OCI-LY3 (cell line): Measurements from ENCODE around the gene STK32C.

Source experiments
- H2AFZ ChIP-seq: fragments of 200-600, 300-600 bp; shearing (Covaris generic); 2 replicates; pipeline ENCODE4 v1.6.0; 2014; ENCODE audit warnings: antibody characterized with exemption, low read depth, low read length
- H3K27ac ChIP-seq: fragments of 200-600, 300-600 bp; sonication (generic); 2 replicates; pipeline ENCODE4 v1.5.1; 2014; ENCODE audit warnings: mild to moderate bottlenecking, low read length, moderate library complexity, mixed read lengths
- H3K27me3 ChIP-seq: fragments of 200-600, 300-600 bp; sonication (generic); 2 replicates; pipeline ENCODE4 v1.6.1; 2014; ENCODE audit warnings: low read depth, low read length, mixed read lengths
- H3K36me3 ChIP-seq: fragments of 200-600, 300-600 bp; sonication (generic); replicated peaks from 2 replicates; pipeline ENCODE3; 2014; ENCODE audit warnings: low read depth, low read length, mixed read lengths
- H3K4me1 ChIP-seq: fragments of 300-600, 200-600 bp; sonication (generic); 2 replicates; pipeline ENCODE4 v1.6.1; 2014; ENCODE audit warnings: low read length, mixed read lengths
- H3K4me2 ChIP-seq: fragments of 200-600, 300-600 bp; sonication (generic); 2 replicates; pipeline ENCODE4 v1.6.1; 2014; ENCODE audit warnings: low read length, mixed read lengths
- H3K4me3 ChIP-seq: fragments of 300-600, 200-600 bp; sonication (generic); 2 replicates; pipeline ENCODE4 v1.5.1; 2014; ENCODE audit warnings: antibody characterized with exemption, mild to moderate bottlenecking, low read length, moderate library complexity
- H3K79me2 ChIP-seq: fragments of 300-600, 200-600 bp; shearing (Covaris generic); 2 replicates; pipeline ENCODE4 v1.6.1; 2014; ENCODE audit warnings: mild to moderate bottlenecking, low read length, mixed read lengths
- H3K9ac ChIP-seq: fragments of 300-600, 200-600 bp; shearing (Covaris generic); 2 replicates; pipeline ENCODE4 v1.6.0; 2014; ENCODE audit warnings: mild to moderate bottlenecking, low read length, moderate library complexity
- H3K9me3 ChIP-seq: fragments of 200-600, 300-600 bp; shearing (Covaris generic); 2 replicates; pipeline ENCODE4 v1.6.1; 2014; ENCODE audit warnings: low read length, mixed read lengths; ENCODE audit not compliant: insufficient read depth
- H4K20me1 ChIP-seq: fragments of 200-600, 300-600 bp; sonication (generic); 2 replicates; pipeline ENCODE4 v1.6.1; 2016; ENCODE audit warnings: low read length, mixed read lengths; ENCODE audit not compliant: insufficient read depth
- EZH2phosphoT487 ChIP-seq: fragments of 200-600 bp; shearing (Covaris generic); IDR thresholded peaks from 2 replicates; pipeline ENCODE4 v1.6.1; 2018; ENCODE audit warnings: antibody characterized with exemption, mixed run types, low read depth
- TF ChIP-seq, protein P1 (sequence below): fragments of 200-600, 300-600 bp; sonication (generic); IDR thresholded peaks from 2 replicates; pipeline ENCODE4 v1.5.1; 2014; ENCODE audit warnings: antibody characterized with exemption, low read length, low read depth

STK32C gene

DNA sequence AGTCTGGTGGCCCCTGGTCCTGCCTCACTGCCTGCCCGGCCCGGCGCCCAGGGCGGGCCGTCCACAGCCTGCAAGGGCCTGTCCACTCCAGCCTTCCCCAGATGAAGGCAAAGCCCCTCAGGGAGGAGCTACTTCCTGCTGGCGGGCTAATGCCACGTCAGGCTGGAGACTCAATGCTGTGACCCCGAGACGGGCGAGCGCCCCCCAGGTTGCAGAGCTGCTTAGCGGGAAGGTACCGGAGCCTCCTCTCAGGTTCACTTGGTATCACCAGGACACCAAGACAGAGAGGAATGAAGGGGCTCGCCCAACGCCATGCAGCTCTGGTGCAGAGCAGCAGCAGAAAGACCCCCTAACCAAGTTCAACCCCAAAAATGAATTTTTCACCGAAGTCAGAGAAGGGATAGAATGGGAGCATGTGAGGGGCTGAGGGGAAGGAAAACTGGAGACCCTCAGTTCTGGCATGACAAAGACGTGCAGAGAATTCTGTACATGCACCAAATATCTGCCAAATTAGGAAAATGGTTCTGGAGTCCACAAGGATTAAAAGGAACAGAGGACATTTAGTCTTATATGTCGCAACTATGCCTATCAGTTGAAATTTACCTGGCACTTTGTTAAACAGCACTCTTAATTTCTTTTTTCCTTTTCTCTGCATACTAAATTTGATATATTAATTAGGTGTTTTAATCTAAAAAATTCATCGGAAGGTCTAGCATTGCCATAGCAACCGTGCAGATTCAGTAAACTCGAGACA is 2.8 kb downstream of the STK32C start:
- H2AFZ ChIP-seq = no peak overlapping the region
- H3K9me3 ChIP-seq = no peaks in the 10 kb centered on the region
- no peaks in the 10 kb centered on the region for H3K36me3 ChIP-seq
- no peak overlapping the region for H3K4me2 ChIP-seq
- no peaks in the 10 kb centered on the region for H3K4me1 ChIP-seq
- no peak overlapping the region for H3K9ac ChIP-seq
- no peak overlapping the region for H3K27ac ChIP-seq
- no peaks in the 10 kb centered on the region for H4K20me1 ChIP-seq
- TF ChIP-seq, protein P1, sequence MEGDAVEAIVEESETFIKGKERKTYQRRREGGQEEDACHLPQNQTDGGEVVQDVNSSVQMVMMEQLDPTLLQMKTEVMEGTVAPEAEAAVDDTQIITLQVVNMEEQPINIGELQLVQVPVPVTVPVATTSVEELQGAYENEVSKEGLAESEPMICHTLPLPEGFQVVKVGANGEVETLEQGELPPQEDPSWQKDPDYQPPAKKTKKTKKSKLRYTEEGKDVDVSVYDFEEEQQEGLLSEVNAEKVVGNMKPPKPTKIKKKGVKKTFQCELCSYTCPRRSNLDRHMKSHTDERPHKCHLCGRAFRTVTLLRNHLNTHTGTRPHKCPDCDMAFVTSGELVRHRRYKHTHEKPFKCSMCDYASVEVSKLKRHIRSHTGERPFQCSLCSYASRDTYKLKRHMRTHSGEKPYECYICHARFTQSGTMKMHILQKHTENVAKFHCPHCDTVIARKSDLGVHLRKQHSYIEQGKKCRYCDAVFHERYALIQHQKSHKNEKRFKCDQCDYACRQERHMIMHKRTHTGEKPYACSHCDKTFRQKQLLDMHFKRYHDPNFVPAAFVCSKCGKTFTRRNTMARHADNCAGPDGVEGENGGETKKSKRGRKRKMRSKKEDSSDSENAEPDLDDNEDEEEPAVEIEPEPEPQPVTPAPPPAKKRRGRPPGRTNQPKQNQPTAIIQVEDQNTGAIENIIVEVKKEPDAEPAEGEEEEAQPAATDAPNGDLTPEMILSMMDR = no peak
- TF ChIP-seq EZH2phosphoT487 = no peak
- no peaks in the 10 kb centered on the region for H3K27me3 ChIP-seq
- no peaks in the 10 kb centered on the region for H3K79me2 ChIP-seq
- H3K4me3 ChIP-seq = no peak overlapping the region

DNA sequence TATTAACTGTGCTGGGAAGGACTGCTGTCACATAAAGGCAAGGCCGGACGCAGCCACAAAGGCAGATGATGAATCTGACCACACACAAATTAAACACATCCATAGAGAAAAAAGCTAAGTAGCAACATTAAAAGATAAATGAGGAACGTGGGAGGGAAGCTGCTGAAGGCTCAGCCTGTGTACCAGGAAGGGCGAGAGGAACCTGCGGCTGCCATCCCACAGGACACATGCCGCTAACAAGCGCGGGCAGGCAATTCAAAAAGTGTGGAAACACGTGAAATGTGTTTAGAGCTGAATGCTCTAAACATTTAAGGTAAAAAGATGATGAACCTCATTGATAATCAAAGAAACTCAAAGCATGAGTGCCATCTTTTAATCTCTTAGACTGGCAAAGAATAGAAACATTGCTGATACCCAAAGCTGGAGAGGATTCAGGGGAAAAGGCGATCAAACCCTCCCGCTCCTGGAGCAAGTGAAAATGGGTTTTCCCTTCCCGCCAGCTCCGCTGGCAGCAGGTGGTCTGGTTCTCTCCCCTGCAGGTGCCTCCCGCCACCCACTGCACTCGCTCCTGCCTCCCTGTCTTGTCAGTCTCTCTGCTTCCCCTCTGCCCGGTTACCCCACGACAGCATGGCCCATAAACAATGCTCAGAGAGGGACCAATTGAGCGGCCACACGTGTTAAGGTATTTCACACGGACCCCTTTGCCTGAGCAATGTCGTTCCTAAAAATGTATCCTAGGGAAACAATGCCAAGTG is 4.2 kb downstream of the STK32C start:
- H3K9ac ChIP-seq = no peak overlapping the region
- no peak overlapping the region for H3K4me3 ChIP-seq
- no peak overlapping the region for H3K4me2 ChIP-seq
- H3K27ac ChIP-seq = no peak overlapping the region
- no peaks in the 10 kb centered on the region for H4K20me1 ChIP-seq
- H3K79me2 ChIP-seq = no peaks in the 10 kb centered on the region
- no peaks in the 10 kb centered on the region for H3K27me3 ChIP-seq
- TF ChIP-seq EZH2phosphoT487 = no peak
- TF ChIP-seq, protein P1 = no peak
- H3K4me1 ChIP-seq = no peaks in the 10 kb centered on the region
- H2AFZ ChIP-seq = no peak overlapping the region
- H3K9me3 ChIP-seq = no peaks in the 10 kb centered on the region
- no peaks in the 10 kb centered on the region for H3K36me3 ChIP-seq

DNA sequence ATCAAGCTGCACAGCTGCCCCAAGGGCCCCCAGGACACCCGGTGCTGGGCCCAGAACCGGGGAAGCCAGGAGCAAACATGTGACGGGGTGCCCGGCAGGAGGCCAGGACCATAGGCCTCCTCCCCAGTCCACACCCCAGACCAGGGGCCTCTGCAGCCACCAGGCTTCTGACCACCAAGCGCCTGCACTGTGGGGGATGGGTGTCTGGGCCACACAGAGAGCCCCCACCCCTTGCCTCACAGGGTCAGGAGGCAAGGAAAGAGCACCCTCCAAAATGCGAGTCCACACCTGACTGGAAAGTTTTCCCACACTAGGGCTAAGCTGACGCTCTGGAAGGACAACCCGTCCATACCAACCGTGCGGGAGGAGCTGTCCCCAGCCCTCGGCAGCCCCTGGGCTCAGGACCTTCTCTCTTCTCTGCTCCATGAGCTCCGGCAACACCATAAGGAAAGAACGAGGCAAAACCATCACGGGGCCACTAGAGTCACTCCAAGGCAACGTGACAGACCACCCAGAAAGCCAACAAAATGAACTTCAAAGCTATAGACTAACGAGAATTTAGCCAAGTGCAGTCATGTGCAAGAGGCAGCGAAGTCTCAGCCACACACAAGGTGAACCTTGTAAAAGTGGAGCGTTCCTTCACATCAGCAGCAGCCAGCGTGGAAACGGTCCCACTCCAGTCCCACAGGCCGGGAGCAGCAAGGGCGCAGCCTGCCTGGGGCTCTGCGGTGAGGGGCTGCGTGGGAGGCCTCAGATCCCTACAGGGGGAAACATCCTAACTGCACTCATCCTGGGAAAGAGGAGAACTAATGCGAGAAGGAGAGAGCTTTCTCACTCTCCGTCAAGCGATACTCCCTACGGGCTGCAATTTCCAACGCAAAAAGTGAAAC is 5.1 kb downstream of the STK32C start:
- H3K9ac ChIP-seq = no peak overlapping the region
- H3K4me3 ChIP-seq = no peak overlapping the region
- no peaks in the 10 kb centered on the region for H3K9me3 ChIP-seq
- H2AFZ ChIP-seq = no peak overlapping the region
- no peak for TF ChIP-seq EZH2phosphoT487
- TF ChIP-seq, protein P1 = no peak
- H3K4me1 ChIP-seq = no peaks in the 10 kb centered on the region
- H3K4me2 ChIP-seq = no peak overlapping the region
- H3K27ac ChIP-seq = no peak overlapping the region
- H3K79me2 ChIP-seq = no peaks in the 10 kb centered on the region
- no peaks in the 10 kb centered on the region for H3K36me3 ChIP-seq
- no peaks in the 10 kb centered on the region for H4K20me1 ChIP-seq
- no peaks in the 10 kb centered on the region for H3K27me3 ChIP-seq
